Endothelial cell of umbilical vein (primary cell): Measurements from ENCODE around the gene SIRT2. TPM values are rescaled to one million over a fixed set of nuclear protein-coding genes. Genes with fewer than 3 reads are reported as not detected.

Source experiments
- BruUV-seq: library from RNA; stranded (reverse); fragments of 400-500 nt; replicated peaks from 2 replicates; lab custom pipeline; 2021; lab: Mats Ljungman, UMichigan
- CTCF ChIA-PET: fragments of 300-600, 350-600 bp; sonication (Branson Sonifier 250); formaldehyde crosslinking; loops from one replicate; lab custom pipeline; 2021; ENCODE audit warnings: antibody characterized with exemption, inconsistent platforms; lab: Charles Lee
- POLR2A ChIA-PET: fragments of 300-600, 350-600 bp; sonication (Branson Sonifier 250); formaldehyde crosslinking; loops from one replicate; lab custom pipeline; 2021; ENCODE audit warnings: antibody characterized with exemption, inconsistent platforms; lab: Charles Lee
- DNase-seq: peaks from one replicate; pipeline ENCODE4 v3.0.0-alpha.2; 2011; ENCODE audit warnings: low read depth, low spot score
- FAIRE-seq: peaks from 2 replicates; lab custom pipeline; 2011; peaks lifted over from hg19 to GRCh38; lab: Jason Lieb, UNC
- H2AFZ ChIP-seq: 2 replicates; pipeline ENCODE4 v1.6.0; 2012; ENCODE audit warnings: low read depth, low read length, control low read depth, inconsistent platforms
- H3K27ac ChIP-seq: 2 replicates; pipeline ENCODE4 v1.5.1; 2011; ENCODE audit warnings: low read depth, mild to moderate bottlenecking, control low read depth, low read length, moderate library complexity; ENCODE audit not compliant: insufficient read depth
- H3K27me3 ChIP-seq, 2 experiments: 2 replicates each; pipeline versions ENCODE4 v1.6.0 to v1.6.1; 2011; ENCODE audit warnings: low read length in 2 of 2, mixed read lengths in 1 of 2; ENCODE audit not compliant: control insufficient read depth in 2 of 2, insufficient read depth in 2 of 2
- H3K36me3 ChIP-seq, 2 experiments: 2 replicates in 1 of 2; 3 replicates in 1 of 2; pipeline ENCODE4 v1.5.1; 2011; ENCODE audit warnings: low read length in 2 of 2, mild to moderate bottlenecking in 1 of 2, moderate library complexity in 1 of 2; ENCODE audit not compliant: control insufficient read depth in 2 of 2, insufficient read depth in 2 of 2; ENCODE audit errors: extremely low read depth in 1 of 2
- H3K4me1 ChIP-seq: 3 replicates; pipeline ENCODE4 v1.5.1; 2011; ENCODE audit warnings: mild to moderate bottlenecking, low read length; ENCODE audit not compliant: control insufficient read depth, insufficient read depth; ENCODE audit errors: extremely low read depth
- H3K4me2 ChIP-seq: 2 replicates; pipeline ENCODE4 v1.6.1; 2011; ENCODE audit warnings: low read length, control low read depth, mixed read lengths; ENCODE audit not compliant: insufficient read depth
- H3K4me3 ChIP-seq, 3 experiments: fragments of 200-600 bp in 1 of 3; sonication (generic), shearing (Covaris generic) in 1 of 3; replicated peaks in 1 of 3; 2 replicates each; pipeline ENCODE4 v1.5.1; 2011 to 2016; ENCODE audit warnings: control low read depth in 3 of 3, low read length in 3 of 3, mild to moderate bottlenecking in 2 of 3, inconsistent platforms in 1 of 3, low read depth in 1 of 3, moderate library complexity in 1 of 3; ENCODE audit not compliant: insufficient read depth in 1 of 3
- H3K79me2 ChIP-seq: 2 replicates; pipeline ENCODE4 v1.6.0; 2012; ENCODE audit warnings: low read length, inconsistent platforms; ENCODE audit not compliant: control insufficient read depth, insufficient read depth
- H3K9ac ChIP-seq: replicated peaks from 2 replicates; pipeline ENCODE3; 2011; ENCODE audit warnings: low read length, control low read depth; ENCODE audit not compliant: insufficient read depth; ENCODE audit errors: extremely low read depth
- H3K9me1 ChIP-seq: replicated peaks from 3 replicates; pipeline ENCODE4 v1.6.0; 2011; ENCODE audit warnings: mild to moderate bottlenecking, low read length; ENCODE audit not compliant: control insufficient read depth, insufficient read depth; ENCODE audit errors: extremely low read depth
- H3K9me3 ChIP-seq: replicated peaks from 2 replicates; pipeline ENCODE4 v1.5.1; 2012; ENCODE audit warnings: low read length, inconsistent platforms; ENCODE audit not compliant: control insufficient read depth, insufficient read depth
- H4K20me1 ChIP-seq: replicated peaks from 2 replicates; pipeline ENCODE3; 2011; ENCODE audit warnings: mild to moderate bottlenecking, low read length; ENCODE audit not compliant: control insufficient read depth, insufficient read depth; ENCODE audit errors: extremely low read depth
- EZH2 ChIP-seq: IDR thresholded peaks from 2 replicates; pipeline ENCODE4 v1.6.1; 2012; ENCODE audit warnings: borderline replicate concordance, low read depth, mild to moderate bottlenecking, moderate library complexity, low read length, inconsistent platforms; ENCODE audit not compliant: severe bottlenecking
- FOS ChIP-seq: IDR thresholded peaks from 2 replicates; pipeline ENCODE4 v1.6.1; 2011; ENCODE audit warnings: mild to moderate bottlenecking, low read length, moderate library complexity, borderline replicate concordance; ENCODE audit not compliant: insufficient read depth
- GATA2 ChIP-seq: IDR thresholded peaks from 2 replicates; pipeline ENCODE4 v1.7.0; 2011; ENCODE audit warnings: low read depth, mild to moderate bottlenecking, moderate library complexity, mixed read lengths, low read length; ENCODE audit not compliant: insufficient read length, insufficient read depth
- JUN ChIP-seq: IDR thresholded peaks from 2 replicates; pipeline ENCODE4 v1.6.1; 2011; ENCODE audit warnings: borderline replicate concordance, low read depth; ENCODE audit not compliant: insufficient read length, insufficient read depth
- MAX ChIP-seq: IDR thresholded peaks from 2 replicates; pipeline ENCODE4 v1.6.1; 2011; ENCODE audit not compliant: insufficient read depth, insufficient read length
- MYC ChIP-seq: IDR thresholded peaks from one replicate; pipeline ENCODE4 v1.6.1; 2011; ENCODE audit warnings: mild to moderate bottlenecking, low read depth, low read length
- POLR2A ChIP-seq: IDR thresholded peaks from 2 replicates; pipeline ENCODE4 v1.6.1; 2012; ENCODE audit warnings: low read depth, mild to moderate bottlenecking, control low read depth, low read length
- POLR2AphosphoS5 ChIP-seq: IDR thresholded peaks from 2 replicates; pipeline ENCODE4 v1.6.1; 2012; ENCODE audit warnings: low read depth, mild to moderate bottlenecking, control low read depth, low read length, moderate library complexity; ENCODE audit not compliant: insufficient read depth
- dilution Hi-C: fragments of 300-500 bp; cut with MboI; formaldehyde crosslinking; loops from one replicate; pipeline ENCODE4 v1.15.0; 2019; ENCODE audit warnings: low sequenced_read_pairs; ENCODE audit not compliant: extremely low pct_ligation_motif_present
- intact Hi-C: fragments of 100-400 bp; cut with micrococcal nuclease; formaldehyde crosslinking; loops from one replicate; pipeline ENCODE4 v1.10.0; 2022
- polyA plus RNA-seq, 4 experiments: library from polyadenylated mRNA; depleted of rRNA in 3 of 4; stranded (reverse) in 3 of 4; unstranded in 1 of 4; fragments of >200 nt; gene quantifications; 2 replicates each; pipeline versions ENCODE4 v1.2.1 to v1.2.3, GENCODE V29; 2011 to 2012; ENCODE audit warnings: missing spikeins in 1 of 4
- total RNA-seq: library from RNA; stranded (reverse); gene quantifications from 2 replicates; pipeline ENCODE4 v1.2.3, GENCODE V29; 2021
- TF ChIP-seq, protein P1 (sequence below), 2 donors: IDR thresholded peaks; 1 replicate in 1 of 2; 2 replicates in 1 of 2; pipeline ENCODE4 v1.5.1; 2011; ENCODE audit warnings: low read length in 2 of 2, mild to moderate bottlenecking in 2 of 2, moderate library complexity in 2 of 2, control low read depth in 1 of 2, inconsistent platforms in 1 of 2, low read depth in 1 of 2; ENCODE audit not compliant: insufficient read depth in 1 of 2; ENCODE audit errors: extremely low read depth in 1 of 2

SIRT2 gene
- total and polyA plus RNA-seq, 2 donors (not counting 3 experiments of a cell fraction or from before 2014, with no cell fraction given), result 47.6 to 72.5 TPM

DNA sequence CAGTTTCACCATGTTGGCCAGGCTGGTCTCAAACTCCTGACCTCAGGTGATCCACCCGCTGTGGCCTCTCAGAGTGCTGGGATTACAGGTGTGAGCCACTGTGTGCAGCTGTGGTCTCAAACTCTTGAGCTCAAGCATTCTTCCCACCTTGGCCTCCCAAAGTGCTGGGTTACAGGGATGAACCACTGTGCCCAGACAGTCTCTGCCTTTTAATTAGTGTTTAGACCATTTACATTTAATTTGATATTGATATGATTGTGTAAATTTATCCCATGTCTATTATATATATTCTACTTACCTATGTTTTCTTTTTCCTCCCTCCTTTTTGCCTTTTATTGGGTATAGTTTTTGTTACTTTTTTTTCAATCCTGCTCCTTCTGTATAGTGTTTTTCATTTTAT is 2.3 kb upstream of the SIRT2 start:
- TF ChIP-seq FOS (no peak), GATA2 (no peak), MAX (no peak), EZH2 (no peak), POLR2A (no peak), JUN (no peak), MYC (no peak), POLR2AphosphoS5 (no peak)
- TF ChIP-seq, protein P1, sequence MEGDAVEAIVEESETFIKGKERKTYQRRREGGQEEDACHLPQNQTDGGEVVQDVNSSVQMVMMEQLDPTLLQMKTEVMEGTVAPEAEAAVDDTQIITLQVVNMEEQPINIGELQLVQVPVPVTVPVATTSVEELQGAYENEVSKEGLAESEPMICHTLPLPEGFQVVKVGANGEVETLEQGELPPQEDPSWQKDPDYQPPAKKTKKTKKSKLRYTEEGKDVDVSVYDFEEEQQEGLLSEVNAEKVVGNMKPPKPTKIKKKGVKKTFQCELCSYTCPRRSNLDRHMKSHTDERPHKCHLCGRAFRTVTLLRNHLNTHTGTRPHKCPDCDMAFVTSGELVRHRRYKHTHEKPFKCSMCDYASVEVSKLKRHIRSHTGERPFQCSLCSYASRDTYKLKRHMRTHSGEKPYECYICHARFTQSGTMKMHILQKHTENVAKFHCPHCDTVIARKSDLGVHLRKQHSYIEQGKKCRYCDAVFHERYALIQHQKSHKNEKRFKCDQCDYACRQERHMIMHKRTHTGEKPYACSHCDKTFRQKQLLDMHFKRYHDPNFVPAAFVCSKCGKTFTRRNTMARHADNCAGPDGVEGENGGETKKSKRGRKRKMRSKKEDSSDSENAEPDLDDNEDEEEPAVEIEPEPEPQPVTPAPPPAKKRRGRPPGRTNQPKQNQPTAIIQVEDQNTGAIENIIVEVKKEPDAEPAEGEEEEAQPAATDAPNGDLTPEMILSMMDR (IDR thresholded peaks at IDR 0.05; ENCODE audit: extremely low read depth in 1 of 2, insufficient read depth in 1 of 2, low read depth in 1 of 2, low read length in 2 of 2), result no peak
- intact Hi-C loops, result no loop called here
- Histone ChIP-seq H3K9me1 (no peaks in the 10 kb centered on the region), H3K27me3 (no peaks in the 10 kb centered on the region), H3K4me3 (no peak overlapping the region), H3K4me1 (peaks cover 22% of the 10 kb centered on the region), H3K9ac (no peak overlapping the region), H3K36me3 (peaks cover 0 to 12% of the 10 kb centered on the region in 2 experiments), H3K9me3 (no peaks in the 10 kb centered on the region), H3K27ac (no peak overlapping the region), H4K20me1 (no peaks in the 10 kb centered on the region), H3K4me2 (peak overlapping the region; percentile 99), H3K79me2 (peaks cover 5% of the 10 kb centered on the region), H2AFZ (no peak overlapping the region)
- FAIRE-seq (no peak), DNase-seq (no peak)
- dilution Hi-C loops, result no loop called here
- CTCF ChIA-PET, result interaction anchor here (1.1 to 2.4 kb wide), 3 partner anchors 10 to 132 kb away, joined by 3 to 16 read pairs (median 5); partner anchors contain the start of genes CCER2, MRPS12 and SARS2
- POLR2A ChIA-PET, result no interaction called here
- no TSS peak for BruUV-seq
